Naive B cell (primary cell): Measurements from ENCODE around the gene MBD3L4. TPM values are rescaled to one million over a fixed set of nuclear protein-coding genes. Genes with fewer than 3 reads are reported as not detected.

ENCODE experiments used
- ATAC-seq, 2 donors: fragments of 150-1000 bp; cut with Tn5 transposase; 2 replicates each; pipeline ENCODE4 v1.10.0; 2021; ENCODE audit warnings: low read depth in 2 of 2, mild to moderate bottlenecking in 2 of 2, moderate library complexity in 2 of 2
- DNase-seq: peaks from one replicate; pipeline ENCODE4 v3.0.0; 2022
- H3K27ac Mint-ChIP-seq, 6 donors: one replicate each; pipeline ENCODE4 v1.8.0; 2020 to 2022; ENCODE audit warnings: mild to moderate bottlenecking in 6 of 6, mixed read lengths in 6 of 6, moderate library complexity in 5 of 6, inconsistent platforms in 2 of 6
- H3K27me3 Mint-ChIP-seq, 3 donors: one replicate each; pipeline ENCODE4 v1.8.0; 2021 to 2022; ENCODE audit warnings: mixed read lengths in 3 of 3, mild to moderate bottlenecking in 1 of 3
- H3K36me3 Mint-ChIP-seq, 2 donors: one replicate each; pipeline ENCODE4 v1.8.0; 2020 to 2022; ENCODE audit warnings: mixed read lengths in 2 of 2, inconsistent platforms in 1 of 2, mild to moderate bottlenecking in 1 of 2
- H3K4me1 Mint-ChIP-seq, 3 donors: one replicate each; pipeline ENCODE4 v1.8.0; 2020 to 2022; ENCODE audit warnings: mixed read lengths in 3 of 3, inconsistent platforms in 1 of 3, mild to moderate bottlenecking in 1 of 3, moderate library complexity in 1 of 3
- H3K4me3 Mint-ChIP-seq, 8 donors: one replicate each; pipeline ENCODE4 v1.8.0; 2020 to 2022; ENCODE audit warnings: mild to moderate bottlenecking in 8 of 8, mixed read lengths in 8 of 8, moderate library complexity in 8 of 8, inconsistent platforms in 2 of 8
- H3K9me3 Mint-ChIP-seq, 7 donors: one replicate each; pipeline ENCODE4 v1.8.0; 2020 to 2022; ENCODE audit warnings: mixed read lengths in 7 of 7, mild to moderate bottlenecking in 5 of 7, inconsistent platforms in 2 of 7, moderate library complexity in 1 of 7
- polyA plus RNA-seq, 6 donors: library from polyadenylated mRNA; unstranded; fragments of 300-500 nt; fragmentation: Illumina TruSeq; gene quantifications; one replicate each; pipeline ENCODE4 v1.2.3, GENCODE V29; 2021; ENCODE audit warnings: low read depth in 6 of 6

The MBD3L4 gene
- polyA plus RNA-seq, 6 donors from 2014 or later, result not detected

DNA sequence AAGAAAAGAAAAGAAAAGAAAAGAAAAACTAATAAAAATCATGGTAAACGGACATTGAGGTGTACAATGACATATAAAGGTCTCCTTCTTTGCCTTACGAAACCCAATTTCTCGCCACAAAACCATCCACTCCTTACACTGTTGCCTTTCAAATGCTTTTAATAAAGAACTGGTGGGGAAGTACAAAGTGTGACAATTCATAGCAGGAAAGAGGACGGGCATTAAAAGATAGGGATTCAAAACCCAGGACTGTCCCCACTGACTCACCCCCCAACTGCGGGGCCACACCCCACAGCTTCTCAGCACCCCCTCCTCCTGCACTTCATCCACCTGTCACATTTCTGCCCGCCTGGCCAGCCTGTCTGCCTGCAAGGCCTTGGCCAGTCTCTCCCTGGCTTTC is 21.2 kb downstream of the MBD3L4 start:
- ATAC-seq (no peak), DNase-seq (no peak)
- Mint-ChIP-seq H3K4me3 (no peak overlapping the region), H3K36me3 (no peaks in the 10 kb centered on the region), H3K4me1 (peaks cover 0 to 2% (median under 1%) of the 10 kb centered on the region in 3 donors), H3K27ac (no peak overlapping the region), H3K27me3 (peaks cover 0 to 6% (median 5%) of the 10 kb centered on the region in 3 donors), H3K9me3 (no peaks in the 10 kb centered on the region)

DNA sequence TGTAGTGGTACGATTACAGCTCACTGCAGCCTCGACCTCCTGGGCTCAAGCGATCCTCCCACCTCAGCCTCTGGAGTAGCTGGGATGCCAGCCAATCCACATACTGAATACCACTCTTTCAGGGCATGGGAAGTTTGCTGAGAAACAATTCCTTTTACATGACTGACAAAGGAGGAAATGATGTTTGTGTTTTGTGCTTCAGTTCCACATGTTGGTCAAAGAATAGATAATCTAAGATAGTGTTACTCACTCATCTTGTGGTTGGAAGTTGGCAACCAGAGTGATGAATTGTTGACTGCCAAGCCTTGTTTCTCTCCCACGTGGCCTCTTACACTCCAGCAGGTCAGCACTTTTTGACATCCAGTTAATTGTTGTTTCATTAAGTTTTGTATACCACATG is 26.3 kb downstream of the MBD3L4 start:
- Mint-ChIP-seq H3K27me3 (peaks cover 0 to 18% (median 5%) of the 10 kb centered on the region in 3 donors), H3K36me3 (no peaks in the 10 kb centered on the region), H3K9me3 (no peaks in the 10 kb centered on the region), H3K27ac (peak overlapping the region in 3 of 6 donors; percentile 8 to 66 (median 20)), H3K4me3 (no peak overlapping the region), H3K4me1 (peaks cover 0 to 11% (median 5%) of the 10 kb centered on the region in 3 donors)
- DNase-seq, result no peak
- peak in 1 of 2 donors; percentile 56 for ATAC-seq

DNA sequence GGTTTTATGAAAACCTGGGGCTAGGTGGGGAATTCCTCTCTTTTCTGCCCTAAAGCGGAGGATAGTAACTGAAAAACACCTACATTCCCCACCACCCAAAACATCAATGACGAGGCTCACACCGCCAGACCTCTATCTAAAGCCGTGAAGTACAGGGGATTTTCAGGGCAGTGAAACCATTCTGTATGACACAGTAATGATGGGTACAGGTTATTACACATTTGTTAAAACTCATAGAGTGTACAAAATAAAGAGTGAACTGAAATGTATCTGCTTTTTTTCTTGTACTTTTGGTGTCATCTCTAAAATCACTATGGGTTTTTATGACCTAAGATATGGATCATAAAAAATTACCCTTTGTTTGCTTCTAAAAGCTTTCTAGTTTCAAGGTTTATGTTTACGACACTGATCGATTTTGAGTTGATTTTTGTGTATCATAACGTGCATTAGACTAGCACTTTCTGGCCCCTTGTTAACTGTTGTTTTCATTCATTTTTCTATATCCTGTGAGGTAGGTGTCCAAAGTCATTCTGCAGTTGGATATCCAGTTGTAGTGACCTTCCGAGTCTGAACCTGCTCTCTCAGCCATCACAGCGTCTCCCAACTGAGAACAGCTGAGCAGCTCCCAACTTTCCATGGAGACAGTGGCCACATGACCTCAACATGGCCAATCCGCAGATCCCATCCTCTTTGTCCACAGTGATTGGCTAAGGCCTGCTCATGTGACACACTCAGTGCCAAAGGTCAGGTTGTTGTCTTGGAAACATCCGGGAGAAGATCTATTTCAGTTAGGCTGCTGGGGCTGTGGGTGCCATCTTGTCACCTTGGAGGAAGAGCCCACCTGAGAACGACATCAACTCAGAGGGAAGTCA is 29.0 kb downstream of the MBD3L4 start:
- Mint-ChIP-seq H3K27ac (no peak overlapping the region), H3K4me3 (no peak overlapping the region)

DNA sequence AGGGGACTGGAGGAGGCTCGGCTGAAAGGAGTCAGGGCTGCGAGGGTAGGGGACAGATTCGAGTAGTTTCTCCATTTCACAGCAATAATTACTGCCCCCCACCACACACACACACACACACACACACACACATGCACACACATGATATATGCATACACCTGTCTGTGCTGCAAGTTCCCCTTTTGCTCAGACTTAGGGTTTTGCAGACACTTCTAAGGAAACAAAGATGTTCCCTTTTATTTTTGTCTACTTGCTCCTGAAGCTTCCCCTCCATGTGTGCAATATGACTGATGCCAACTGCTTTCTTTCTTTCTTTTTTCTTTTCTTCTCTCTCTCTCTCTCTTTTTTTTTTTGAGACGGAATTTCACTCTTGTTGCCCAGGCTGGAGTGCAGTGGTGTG is 32.1 kb downstream of the MBD3L4 start:
- Mint-ChIP-seq H3K27ac (peak overlapping the region in 1 of 6 donors; percentile 24), H3K27me3 (peaks cover 0 to 12% (median 5%) of the 10 kb centered on the region in 3 donors), H3K36me3 (no peaks in the 10 kb centered on the region), H3K4me3 (no peak overlapping the region), H3K9me3 (no peaks in the 10 kb centered on the region), H3K4me1 (peaks cover 0 to 15% (median 6%) of the 10 kb centered on the region in 3 donors)
- DNase-seq (peak; percentile 5), ATAC-seq (peak; percentile 32 to 37)

More for the DNA sequence above, 29.0 kb downstream of the MBD3L4 start:
- Mint-ChIP-seq H3K9me3 (no peaks in the 10 kb centered on the region), H3K27me3 (peaks cover 0 to 18% (median 0%) of the 10 kb centered on the region in 3 donors), H3K36me3 (no peaks in the 10 kb centered on the region), H3K4me1 (peaks cover 0 to 17% (median 11%) of the 10 kb centered on the region in 3 donors)
- DNase-seq (no peak), ATAC-seq (no peak)

DNA sequence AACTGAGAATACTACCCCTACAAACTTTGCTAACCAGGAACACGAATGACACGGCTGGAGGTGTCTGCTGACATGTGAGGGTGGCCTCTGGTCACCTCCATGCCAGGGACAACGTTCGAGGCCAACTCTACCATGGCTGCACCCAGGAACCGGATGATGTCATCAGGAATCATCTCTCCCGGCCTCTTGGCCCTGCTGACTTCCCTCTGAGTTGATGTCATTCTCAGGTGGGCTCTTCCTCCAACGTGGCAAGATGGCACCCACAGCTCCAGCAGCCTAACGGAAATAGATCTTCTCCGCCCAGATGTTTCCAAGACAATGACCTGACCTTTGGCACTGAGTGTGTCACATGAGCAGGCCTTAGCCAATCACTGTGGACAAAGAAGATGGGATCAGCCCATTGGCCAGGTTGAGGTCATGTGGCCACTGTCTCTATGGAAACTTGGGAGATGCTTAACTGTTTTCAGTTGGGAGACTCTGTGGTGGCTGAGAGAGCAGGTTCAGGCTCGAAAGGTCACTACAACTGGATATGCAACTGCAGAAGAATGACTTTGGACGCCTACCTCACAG is 33.8 kb downstream of the MBD3L4 start:
- Mint-ChIP-seq H3K27me3 (peaks cover under 1 to 15% (median 5%) of the 10 kb centered on the region in 3 donors), H3K27ac (no peak overlapping the region), H3K4me3 (no peak overlapping the region), H3K36me3 (no peaks in the 10 kb centered on the region), H3K9me3 (no peaks in the 10 kb centered on the region), H3K4me1 (peaks cover 0 to 15% (median 6%) of the 10 kb centered on the region in 3 donors)
- ATAC-seq (no peak), DNase-seq (no peak)

DNA sequence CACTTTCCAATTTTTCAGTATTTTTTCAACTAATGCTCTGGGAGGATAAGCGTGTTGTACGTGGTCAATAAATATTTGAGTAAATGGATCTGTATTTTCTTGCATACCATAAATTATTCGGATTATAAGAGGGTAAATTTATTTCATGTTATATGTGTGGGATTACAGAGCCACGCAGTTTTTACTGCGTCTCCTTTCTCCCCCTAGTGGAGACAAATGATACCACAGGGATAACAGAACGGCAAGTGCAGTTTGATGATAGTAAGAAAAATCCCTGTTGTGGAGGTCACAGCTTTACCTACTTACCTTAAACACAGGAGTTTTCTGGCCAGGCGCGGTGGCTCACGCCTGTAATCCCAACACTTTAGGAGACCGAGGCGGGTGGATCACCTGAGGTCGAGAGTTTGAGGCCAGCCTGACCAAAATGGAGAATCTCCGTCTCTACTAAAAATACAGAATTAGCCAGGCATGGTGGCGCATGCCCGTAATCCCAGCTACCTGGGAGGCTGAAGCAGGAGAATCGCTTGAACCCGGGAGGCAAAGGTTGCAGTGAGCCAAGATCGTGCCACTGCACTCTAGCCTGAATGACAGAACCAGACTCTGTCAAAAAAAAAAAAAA is 35.6 kb downstream of the MBD3L4 start:
- Mint-ChIP-seq H3K4me3 (no peak overlapping the region), H3K27me3 (peaks cover 13 to 14% (median 14%) of the 10 kb centered on the region in 3 donors), H3K27ac (no peak overlapping the region), H3K36me3 (no peaks in the 10 kb centered on the region), H3K9me3 (no peaks in the 10 kb centered on the region), H3K4me1 (peaks cover 5 to 14% (median 6%) of the 10 kb centered on the region in 3 donors)
- DNase-seq (no peak), ATAC-seq (no peak)

DNA sequence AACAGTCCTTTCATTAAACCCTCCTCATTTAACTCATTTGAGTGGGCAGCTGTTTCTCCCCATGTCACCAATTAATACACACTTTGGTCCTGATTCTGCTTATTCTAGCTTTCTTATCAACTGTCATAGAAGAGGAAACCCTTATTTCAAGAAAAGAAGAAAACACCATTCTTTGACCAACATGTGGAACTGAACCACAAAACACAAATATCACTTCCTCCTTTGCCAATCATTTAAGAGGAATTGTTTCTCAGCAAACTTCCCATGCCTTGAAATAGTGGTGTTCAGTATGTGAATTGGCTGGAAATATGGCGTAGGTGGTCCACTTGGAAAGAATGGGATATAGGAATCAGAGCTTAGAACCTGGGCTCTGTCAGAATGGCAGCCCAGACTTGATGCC is 39.2 kb downstream of the MBD3L4 start:
- no peak overlapping the region for H3K4me3 Mint-ChIP-seq
- peaks cover 5 to 8% (median 7%) of the 10 kb centered on the region in 3 donors for H3K4me1 Mint-ChIP-seq
- H3K36me3 Mint-ChIP-seq, result no peaks in the 10 kb centered on the region
- DNase-seq, result no peak
- no peak overlapping the region for H3K27ac Mint-ChIP-seq
- H3K9me3 Mint-ChIP-seq, result peaks cover 0 to 2% (median 0%) of the 10 kb centered on the region in 7 donors
- peaks cover 13 to 22% (median 14%) of the 10 kb centered on the region in 3 donors for H3K27me3 Mint-ChIP-seq
- no peak for ATAC-seq

DNA sequence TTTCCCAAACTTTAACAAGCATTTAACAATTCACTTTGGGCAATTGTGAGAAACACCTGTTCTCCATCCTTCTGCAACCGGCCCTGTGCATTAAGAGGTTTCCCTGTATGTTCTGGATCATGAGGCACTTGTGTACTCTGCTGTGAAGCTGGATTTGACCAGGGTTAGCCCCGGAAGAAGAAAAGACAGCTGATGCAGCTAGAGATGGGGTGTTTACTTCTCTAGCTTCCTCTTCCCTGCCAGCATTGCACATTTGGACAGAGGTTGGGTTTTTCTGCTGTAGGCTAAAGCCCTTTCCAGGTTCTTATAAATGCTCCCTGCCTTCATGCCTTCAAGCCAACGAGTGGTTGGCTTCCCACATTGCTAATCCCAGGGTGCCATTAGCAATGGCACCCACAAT is 39.6 kb downstream of the MBD3L4 start:
- DNase-seq (no peak), ATAC-seq (no peak)
- H3K9me3 Mint-ChIP-seq, result peaks cover 0 to 4% (median 2%) of the 10 kb centered on the region in 7 donors
- H3K4me1 Mint-ChIP-seq, result peaks cover 7 to 8% (median 7%) of the 10 kb centered on the region in 3 donors
- H3K36me3 Mint-ChIP-seq, result no peaks in the 10 kb centered on the region
- H3K27me3 Mint-ChIP-seq, result peaks cover 13 to 22% (median 14%) of the 10 kb centered on the region in 3 donors
- no peak overlapping the region for H3K4me3 Mint-ChIP-seq
- H3K27ac Mint-ChIP-seq, result no peak overlapping the region

DNA sequence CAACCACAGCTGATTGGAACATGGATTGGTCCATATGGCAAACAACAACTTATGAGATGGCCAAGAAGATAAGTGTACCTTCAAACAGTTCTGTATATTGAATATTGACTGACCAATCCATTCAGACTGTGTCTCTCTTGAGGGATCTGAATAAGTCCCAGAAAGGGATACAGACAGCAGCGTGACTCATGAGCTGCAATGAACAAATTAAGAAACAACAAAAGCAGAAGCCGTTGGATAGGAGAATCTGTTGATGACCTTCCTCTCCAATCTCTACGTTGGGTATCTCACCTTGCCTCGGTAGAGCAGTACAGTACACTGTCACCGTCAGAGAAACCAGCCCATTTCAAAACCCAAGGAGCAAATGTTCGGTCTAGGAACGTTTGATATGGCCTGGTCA is 40.0 kb downstream of the MBD3L4 start:
- Mint-ChIP-seq H3K4me3 (no peak overlapping the region), H3K27me3 (peaks cover 13 to 22% (median 14%) of the 10 kb centered on the region in 3 donors), H3K36me3 (no peaks in the 10 kb centered on the region), H3K27ac (no peak overlapping the region), H3K9me3 (peaks cover 0 to 8% (median 3%) of the 10 kb centered on the region in 7 donors), H3K4me1 (peaks cover 7 to 11% (median 10%) of the 10 kb centered on the region in 3 donors)
- ATAC-seq (no peak), DNase-seq (no peak)

DNA sequence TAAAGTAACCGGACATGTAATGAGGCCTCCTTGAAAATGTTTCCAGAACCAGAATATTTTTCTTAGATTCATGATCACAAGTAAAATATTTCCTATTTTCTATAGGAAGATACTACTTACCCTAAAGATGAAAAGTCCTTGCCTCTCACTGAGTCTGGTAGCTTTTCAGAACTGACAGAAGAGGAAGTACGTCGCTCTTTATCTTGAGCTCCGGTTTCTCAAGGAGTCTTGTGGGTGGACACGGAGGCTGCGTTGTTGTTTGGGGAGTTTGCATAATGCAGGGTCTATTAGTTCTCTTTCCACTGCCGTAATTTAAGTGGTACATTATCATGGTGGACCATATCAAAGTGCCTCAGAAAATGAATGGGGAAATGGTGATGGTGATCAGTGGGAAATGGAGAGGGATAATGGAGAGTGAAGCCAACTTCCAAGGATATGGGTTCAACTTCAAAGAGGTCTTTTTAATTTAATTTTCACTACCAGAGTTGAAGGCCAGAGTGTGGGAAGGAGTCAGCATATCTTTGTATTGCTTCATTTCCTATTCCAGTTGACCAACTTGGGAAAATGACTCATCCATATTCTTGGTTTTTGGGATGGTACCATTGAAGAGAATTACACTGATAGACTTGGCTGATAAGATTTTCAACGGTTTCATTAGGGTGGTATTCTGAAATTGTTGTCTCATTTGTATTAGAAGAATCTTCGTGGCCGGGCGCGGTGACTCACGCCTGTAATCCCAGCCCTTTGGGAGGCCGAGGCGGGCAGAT is 42.1 kb downstream of the MBD3L4 start:
- Mint-ChIP-seq H3K4me1 (peaks cover 7 to 13% (median 7%) of the 10 kb centered on the region in 3 donors), H3K36me3 (no peaks in the 10 kb centered on the region), H3K27ac (no peak overlapping the region), H3K9me3 (peaks cover 0 to 9% (median 5%) of the 10 kb centered on the region in 7 donors), H3K4me3 (peak overlapping the region in 2 of 8 donors; percentile 2 to 28), H3K27me3 (peaks cover 7 to 22% (median 14%) of the 10 kb centered on the region in 3 donors)
- ATAC-seq, result peak; percentile 46 to 60
- DNase-seq, result no peak

DNA sequence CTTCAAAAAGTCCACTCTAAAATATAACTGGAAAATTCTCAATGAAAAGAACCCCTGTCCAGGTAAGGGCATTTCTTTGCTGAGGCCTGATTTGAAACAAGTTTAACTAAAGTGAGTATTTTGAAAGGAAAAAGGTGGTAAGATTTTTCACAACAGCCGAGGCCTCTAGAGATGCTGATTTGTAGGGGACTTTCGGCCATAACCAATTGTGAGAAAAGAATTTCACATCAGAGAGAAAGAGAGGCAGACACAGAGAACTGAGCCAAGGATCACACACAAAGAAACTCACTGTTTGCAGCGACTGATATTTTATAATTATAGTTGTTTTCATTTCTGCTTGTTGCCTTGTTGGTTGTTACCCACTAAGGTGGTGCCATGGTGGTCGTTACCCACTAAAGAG is 43.2 kb downstream of the MBD3L4 start:
- H3K4me3 Mint-ChIP-seq, result no peak overlapping the region
- peaks cover 7 to 18% (median 14%) of the 10 kb centered on the region in 3 donors for H3K27me3 Mint-ChIP-seq
- ATAC-seq (no peak), DNase-seq (no peak)
- no peaks in the 10 kb centered on the region for H3K36me3 Mint-ChIP-seq
- peaks cover 0 to 9% (median 5%) of the 10 kb centered on the region in 7 donors for H3K9me3 Mint-ChIP-seq
- peaks cover 7 to 13% (median 7%) of the 10 kb centered on the region in 3 donors for H3K4me1 Mint-ChIP-seq
- no peak overlapping the region for H3K27ac Mint-ChIP-seq

DNA sequence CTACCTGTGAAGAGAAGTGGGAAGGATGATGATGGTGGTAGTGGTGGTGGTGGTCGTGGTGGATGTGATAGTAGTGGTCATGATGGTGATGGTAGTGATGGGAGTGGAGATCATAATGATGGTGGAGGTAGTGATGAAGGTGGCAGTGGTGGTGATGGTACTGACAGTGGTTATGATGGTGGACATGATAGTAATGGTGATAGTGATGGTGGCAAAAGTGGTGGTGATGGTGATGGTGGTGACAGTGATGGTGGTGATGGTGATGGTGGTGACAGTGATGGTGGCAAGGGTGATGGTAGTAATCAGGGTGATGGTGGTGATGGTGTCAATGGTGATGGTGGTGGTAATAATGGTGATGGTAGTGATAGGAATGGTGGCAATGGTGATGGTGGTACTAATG is 44.9 kb downstream of the MBD3L4 start:
- H3K27me3 Mint-ChIP-seq, result peaks cover 0 to 19% (median 8%) of the 10 kb centered on the region in 3 donors
- H3K4me3 Mint-ChIP-seq, result no peak overlapping the region
- H3K27ac Mint-ChIP-seq, result peak overlapping the region in 3 of 6 donors; percentile 1 to 41 (median 18)

DNA sequence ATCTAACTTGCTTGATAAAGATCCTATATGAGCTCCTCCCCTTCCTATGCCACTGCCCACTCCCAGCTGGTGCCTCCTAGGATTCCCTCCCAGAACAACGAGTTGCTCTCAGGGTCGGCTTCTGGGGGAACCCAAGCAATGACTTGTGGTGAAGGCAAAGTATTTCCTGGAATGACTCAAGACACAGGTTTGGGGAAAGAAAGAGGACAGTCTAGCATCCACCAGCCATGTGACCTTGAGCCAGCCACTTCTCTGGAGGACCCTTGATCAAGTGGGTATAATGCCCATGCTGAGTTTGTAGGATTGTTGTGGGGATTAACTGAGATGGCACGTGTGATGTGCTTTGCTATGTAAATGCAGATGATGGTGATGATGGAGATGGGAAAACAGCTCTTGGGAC is 51.7 kb downstream of the MBD3L4 start:
- H3K9me3 Mint-ChIP-seq, result peaks cover 8 to 40% (median 24%) of the 10 kb centered on the region in 7 donors
- peaks cover 7 to 11% of the 10 kb centered on the region in 2 donors for H3K36me3 Mint-ChIP-seq
- peaks cover 2 to 19% (median 18%) of the 10 kb centered on the region in 3 donors for H3K27me3 Mint-ChIP-seq
- H3K4me3 Mint-ChIP-seq, result no peak overlapping the region
- peak overlapping the region in 1 of 6 donors; percentile 37 for H3K27ac Mint-ChIP-seq
- DNase-seq (no peak), ATAC-seq (no peak)
- H3K4me1 Mint-ChIP-seq, result no peaks in the 10 kb centered on the region

More for the DNA sequence above, 44.9 kb downstream of the MBD3L4 start:
- H3K36me3 Mint-ChIP-seq, result no peaks in the 10 kb centered on the region
- ATAC-seq, result no peak
- H3K9me3 Mint-ChIP-seq, result peaks cover 0 to 9% (median 5%) of the 10 kb centered on the region in 7 donors
- no peak for DNase-seq
- H3K4me1 Mint-ChIP-seq, result peaks cover 7 to 8% (median 7%) of the 10 kb centered on the region in 3 donors
